HepG2 (cell line): ENCODE data around the gene COX6B1. TPM values are rescaled to one million over a fixed set of nuclear protein-coding genes. Genes with fewer than 3 reads are reported as not detected.

Experiments
- BCL6 ChIP-seq: IDR thresholded peaks from 2 replicates; pipeline ENCODE4 v1.6.1; 2016; ENCODE audit warnings: missing genetic modification reagents, missing compliant biosample characterization
- KDM6A ChIP-seq: IDR thresholded peaks from 2 replicates; pipeline ENCODE4 v1.6.1; 2016; ENCODE audit warnings: low read depth
- RBFOX2 ChIP-seq: fragments of 200-400 bp; formaldehyde crosslinking; IDR thresholded peaks from 2 replicates; pipeline ENCODE4 v1.6.1; 2017; ENCODE audit warnings: low read depth, mild to moderate bottlenecking, low read length
- SNAI1 ChIP-seq: sonication (generic); formaldehyde crosslinking; IDR thresholded peaks from 2 replicates; pipeline ENCODE4 v1.5.0; 2020; ENCODE audit warnings: mild to moderate bottlenecking, missing genetic modification reagents, borderline replicate concordance
- SOX6 ChIP-seq, 2 experiments: fragments of 450-650 bp in 1 of 2; sonication (generic) in 1 of 2; formaldehyde crosslinking in 1 of 2; IDR thresholded peaks; 2 replicates each; pipeline versions ENCODE4 v1.4.0 to v1.6.1; 2017 to 2020; ENCODE audit warnings: antibody characterized with exemption in 1 of 2, mild to moderate bottlenecking in 1 of 2, missing genetic modification reagents in 1 of 2
- TBX2 ChIP-seq: sonication (generic); formaldehyde crosslinking; IDR thresholded peaks from 2 replicates; pipeline ENCODE4 v1.5.0; 2020; ENCODE audit warnings: missing genetic modification reagents, mild to moderate bottlenecking, borderline replicate concordance
- THYN1 ChIP-seq: sonication (generic); formaldehyde crosslinking; IDR thresholded peaks from 2 replicates; pipeline ENCODE4 v1.8.1; 2023; ENCODE audit warnings: low read depth, mild to moderate bottlenecking, moderate library complexity, missing genetic modification reagents, borderline replicate concordance
- ZMYM2 ChIP-seq: sonication (generic); formaldehyde crosslinking; IDR thresholded peaks from 2 replicates; pipeline ENCODE4 v1.8.0; 2022; ENCODE audit warnings: mild to moderate bottlenecking, missing genetic modification reagents
- ZNF337 ChIP-seq: sonication (generic); formaldehyde crosslinking; IDR thresholded peaks from 2 replicates; pipeline ENCODE4 v1.5.1; 2020; ENCODE audit warnings: missing genetic modification reagents, low read depth, mild to moderate bottlenecking, borderline replicate concordance
- ZNF547 ChIP-seq: sonication (generic); formaldehyde crosslinking; IDR thresholded peaks from 2 replicates; pipeline ENCODE4 v1.5.1; 2020; ENCODE audit warnings: mild to moderate bottlenecking, missing genetic modification reagents
- ZNF619 ChIP-seq: sonication (generic); formaldehyde crosslinking; IDR thresholded peaks from 2 replicates; pipeline ENCODE4 v1.4.0; 2020; ENCODE audit warnings: mild to moderate bottlenecking, missing genetic modification reagents
- polyA plus RNA-seq, 8 experiments: library from polyadenylated mRNA; depleted of rRNA in 3 of 8; stranded (reverse) in 7 of 8; unstranded in 1 of 8; fragments of >200 nt; fragmentation: Illumina TruSeq in 4 of 8; extraction: Trizol in 4 of 8; gene quantifications; 2 replicates each; pipeline versions ENCODE4 v1.2.1 to v1.2.3, GENCODE V29; 2011 to 2016; ENCODE audit warnings: low read depth in 4 of 8, missing spikeins in 1 of 8, mixed read lengths in 1 of 8; ENCODE audit not compliant: insufficient read depth in 1 of 8
- total RNA-seq, 5 experiments: library from RNA; depleted of rRNA; stranded (reverse); fragments of >200 nt; fragmentation: Illumina TruSeq; extraction: Trizol; gene quantifications; 2 replicates each; pipeline ENCODE4 v1.2.3, GENCODE V29; 2016; ENCODE audit warnings: low read depth in 1 of 5
- TF ChIP-seq, protein P1 (sequence below): sonication (generic); formaldehyde crosslinking; IDR thresholded peaks from 2 replicates; pipeline ENCODE4 v1.4.0; 2020; ENCODE audit warnings: missing genetic modification reagents, borderline replicate concordance
- TF ChIP-seq, protein P2 (sequence below): sonication (generic); formaldehyde crosslinking; conservative IDR thresholded peaks from 2 replicates; pipeline ENCODE4 v1.4.0; 2020; ENCODE audit warnings: missing genetic modification reagents
- TF ChIP-seq, protein P3 (sequence below): sonication (generic); formaldehyde crosslinking; IDR thresholded peaks from 2 replicates; pipeline ENCODE4 v1.8.1; 2023; ENCODE audit warnings: mild to moderate bottlenecking, inconsistent platforms, moderate library complexity, missing genetic modification reagents, borderline replicate concordance
- TF ChIP-seq, protein P4 (sequence below): fragments of 450-650 bp; IDR thresholded peaks from 2 replicates; pipeline ENCODE4 v1.6.1; 2017; ENCODE audit warnings: mild to moderate bottlenecking
- TF ChIP-seq, protein P5 (sequence below): sonication (generic); formaldehyde crosslinking; IDR thresholded peaks from 2 replicates; pipeline ENCODE4 v1.8.0; 2022; ENCODE audit warnings: mild to moderate bottlenecking, missing genetic modification reagents, moderate library complexity

COX6B1 gene
- total and polyA plus RNA-seq, 2 of the 13 experiments (the other 11 are each of a cell fraction or from before 2014, with no cell fraction given) = 481 to 487 TPM

DNA sequence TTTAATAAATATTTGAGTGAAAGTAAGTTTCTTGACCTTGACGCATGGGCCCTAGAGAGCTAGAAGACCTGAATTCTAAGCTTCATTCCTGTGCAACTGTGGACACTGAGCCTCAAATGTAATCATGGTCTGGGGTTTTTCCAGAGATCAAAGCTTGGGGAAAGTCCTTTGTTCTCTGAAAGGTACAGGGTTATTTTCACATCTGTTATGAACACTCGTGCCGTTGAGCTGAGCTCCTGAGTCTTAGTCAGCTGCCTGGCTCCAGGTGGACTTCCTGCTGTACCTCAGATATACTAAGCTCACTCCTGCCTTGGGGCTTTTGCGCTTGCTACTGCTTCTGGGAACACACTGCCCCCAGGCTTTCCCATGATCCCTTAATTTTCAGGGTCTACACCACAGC lies 48.7 kb downstream of the COX6B1 start (continued):
- TF ChIP-seq, protein P1, sequence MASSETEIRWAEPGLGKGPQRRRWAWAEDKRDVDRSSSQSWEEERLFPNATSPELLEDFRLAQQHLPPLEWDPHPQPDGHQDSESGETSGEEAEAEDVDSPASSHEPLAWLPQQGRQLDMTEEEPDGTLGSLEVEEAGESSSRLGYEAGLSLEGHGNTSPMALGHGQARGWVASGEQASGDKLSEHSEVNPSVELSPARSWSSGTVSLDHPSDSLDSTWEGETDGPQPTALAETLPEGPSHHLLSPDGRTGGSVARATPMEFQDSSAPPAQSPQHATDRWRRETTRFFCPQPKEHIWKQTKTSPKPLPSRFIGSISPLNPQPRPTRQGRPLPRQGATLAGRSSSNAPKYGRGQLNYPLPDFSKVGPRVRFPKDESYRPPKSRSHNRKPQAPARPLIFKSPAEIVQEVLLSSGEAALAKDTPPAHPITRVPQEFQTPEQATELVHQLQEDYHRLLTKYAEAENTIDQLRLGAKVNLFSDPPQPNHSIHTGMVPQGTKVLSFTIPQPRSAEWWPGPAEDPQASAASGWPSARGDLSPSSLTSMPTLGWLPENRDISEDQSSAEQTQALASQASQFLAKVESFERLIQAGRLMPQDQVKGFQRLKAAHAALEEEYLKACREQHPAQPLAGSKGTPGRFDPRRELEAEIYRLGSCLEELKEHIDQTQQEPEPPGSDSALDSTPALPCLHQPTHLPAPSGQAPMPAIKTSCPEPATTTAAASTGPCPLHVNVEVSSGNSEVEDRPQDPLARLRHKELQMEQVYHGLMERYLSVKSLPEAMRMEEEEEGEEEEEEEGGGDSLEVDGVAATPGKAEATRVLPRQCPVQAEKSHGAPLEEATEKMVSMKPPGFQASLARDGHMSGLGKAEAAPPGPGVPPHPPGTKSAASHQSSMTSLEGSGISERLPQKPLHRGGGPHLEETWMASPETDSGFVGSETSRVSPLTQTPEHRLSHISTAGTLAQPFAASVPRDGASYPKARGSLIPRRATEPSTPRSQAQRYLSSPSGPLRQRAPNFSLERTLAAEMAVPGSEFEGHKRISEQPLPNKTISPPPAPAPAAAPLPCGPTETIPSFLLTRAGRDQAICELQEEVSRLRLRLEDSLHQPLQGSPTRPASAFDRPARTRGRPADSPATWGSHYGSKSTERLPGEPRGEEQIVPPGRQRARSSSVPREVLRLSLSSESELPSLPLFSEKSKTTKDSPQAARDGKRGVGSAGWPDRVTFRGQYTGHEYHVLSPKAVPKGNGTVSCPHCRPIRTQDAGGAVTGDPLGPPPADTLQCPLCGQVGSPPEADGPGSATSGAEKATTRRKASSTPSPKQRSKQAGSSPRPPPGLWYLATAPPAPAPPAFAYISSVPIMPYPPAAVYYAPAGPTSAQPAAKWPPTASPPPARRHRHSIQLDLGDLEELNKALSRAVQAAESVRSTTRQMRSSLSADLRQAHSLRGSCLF (CRISPR knock-in tag) = no peak
- no peak for TF ChIP-seq ZNF547 (CRISPR knock-in tag)
- TF ChIP-seq ZNF337 (CRISPR knock-in tag) = no peak
- no peak for TF ChIP-seq THYN1 (CRISPR knock-in tag)
- TF ChIP-seq SOX6 (IDR thresholded peaks at IDR 0.05) = no peak
- peak; percentile 87 for TF ChIP-seq SOX6 (CRISPR knock-in tag; IDR thresholded peaks at IDR 0.05)
- peak; percentile 64 for TF ChIP-seq BCL6 (CRISPR knock-in tag)
- TF ChIP-seq TBX2 (CRISPR knock-in tag) = peak; percentile 45; the same call in 1 of the 2 replicates
- TF ChIP-seq, protein P2, sequence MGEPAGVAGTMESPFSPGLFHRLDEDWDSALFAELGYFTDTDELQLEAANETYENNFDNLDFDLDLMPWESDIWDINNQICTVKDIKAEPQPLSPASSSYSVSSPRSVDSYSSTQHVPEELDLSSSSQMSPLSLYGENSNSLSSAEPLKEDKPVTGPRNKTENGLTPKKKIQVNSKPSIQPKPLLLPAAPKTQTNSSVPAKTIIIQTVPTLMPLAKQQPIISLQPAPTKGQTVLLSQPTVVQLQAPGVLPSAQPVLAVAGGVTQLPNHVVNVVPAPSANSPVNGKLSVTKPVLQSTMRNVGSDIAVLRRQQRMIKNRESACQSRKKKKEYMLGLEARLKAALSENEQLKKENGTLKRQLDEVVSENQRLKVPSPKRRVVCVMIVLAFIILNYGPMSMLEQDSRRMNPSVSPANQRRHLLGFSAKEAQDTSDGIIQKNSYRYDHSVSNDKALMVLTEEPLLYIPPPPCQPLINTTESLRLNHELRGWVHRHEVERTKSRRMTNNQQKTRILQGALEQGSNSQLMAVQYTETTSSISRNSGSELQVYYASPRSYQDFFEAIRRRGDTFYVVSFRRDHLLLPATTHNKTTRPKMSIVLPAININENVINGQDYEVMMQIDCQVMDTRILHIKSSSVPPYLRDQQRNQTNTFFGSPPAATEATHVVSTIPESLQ (CRISPR knock-in tag) = no peak
- 0 out of 2 replicates have a peak, but pooled peaks have one; percentile 25 for TF ChIP-seq ZMYM2
- TF ChIP-seq RBFOX2 = no peak
- TF ChIP-seq ZNF619 = 0 out of 2 replicates have a peak, but pooled peaks have one; percentile 22
- TF ChIP-seq, protein P3, sequence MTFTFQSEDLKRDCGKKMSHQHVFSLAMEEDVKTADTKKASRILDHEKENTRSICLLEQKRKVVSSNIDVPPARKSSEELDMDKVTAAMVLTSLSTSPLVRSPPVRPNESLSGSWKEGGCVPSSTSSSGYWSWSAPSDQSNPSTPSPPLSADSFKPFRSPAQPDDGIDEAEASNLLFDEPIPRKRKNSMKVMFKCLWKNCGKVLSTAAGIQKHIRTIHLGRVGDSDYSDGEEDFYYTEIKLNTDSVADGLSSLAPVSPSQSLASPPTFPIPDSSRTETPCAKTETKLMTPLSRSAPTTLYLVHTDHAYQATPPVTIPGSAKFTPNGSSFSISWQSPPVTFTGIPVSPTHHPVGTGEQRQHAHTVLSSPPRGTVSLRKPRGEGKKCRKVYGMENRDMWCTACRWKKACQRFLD (CRISPR knock-in tag) = no peak
- TF ChIP-seq KDM6A (CRISPR knock-in tag) = no peak
- TF ChIP-seq, protein P4, sequence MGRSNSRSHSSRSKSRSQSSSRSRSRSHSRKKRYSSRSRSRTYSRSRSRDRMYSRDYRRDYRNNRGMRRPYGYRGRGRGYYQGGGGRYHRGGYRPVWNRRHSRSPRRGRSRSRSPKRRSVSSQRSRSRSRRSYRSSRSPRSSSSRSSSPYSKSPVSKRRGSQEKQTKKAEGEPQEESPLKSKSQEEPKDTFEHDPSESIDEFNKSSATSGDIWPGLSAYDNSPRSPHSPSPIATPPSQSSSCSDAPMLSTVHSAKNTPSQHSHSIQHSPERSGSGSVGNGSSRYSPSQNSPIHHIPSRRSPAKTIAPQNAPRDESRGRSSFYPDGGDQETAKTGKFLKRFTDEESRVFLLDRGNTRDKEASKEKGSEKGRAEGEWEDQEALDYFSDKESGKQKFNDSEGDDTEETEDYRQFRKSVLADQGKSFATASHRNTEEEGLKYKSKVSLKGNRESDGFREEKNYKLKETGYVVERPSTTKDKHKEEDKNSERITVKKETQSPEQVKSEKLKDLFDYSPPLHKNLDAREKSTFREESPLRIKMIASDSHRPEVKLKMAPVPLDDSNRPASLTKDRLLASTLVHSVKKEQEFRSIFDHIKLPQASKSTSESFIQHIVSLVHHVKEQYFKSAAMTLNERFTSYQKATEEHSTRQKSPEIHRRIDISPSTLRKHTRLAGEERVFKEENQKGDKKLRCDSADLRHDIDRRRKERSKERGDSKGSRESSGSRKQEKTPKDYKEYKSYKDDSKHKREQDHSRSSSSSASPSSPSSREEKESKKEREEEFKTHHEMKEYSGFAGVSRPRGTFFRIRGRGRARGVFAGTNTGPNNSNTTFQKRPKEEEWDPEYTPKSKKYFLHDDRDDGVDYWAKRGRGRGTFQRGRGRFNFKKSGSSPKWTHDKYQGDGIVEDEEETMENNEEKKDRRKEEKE = no peak
- no peak for TF ChIP-seq SNAI1 (CRISPR knock-in tag)
- TF ChIP-seq, protein P5, sequence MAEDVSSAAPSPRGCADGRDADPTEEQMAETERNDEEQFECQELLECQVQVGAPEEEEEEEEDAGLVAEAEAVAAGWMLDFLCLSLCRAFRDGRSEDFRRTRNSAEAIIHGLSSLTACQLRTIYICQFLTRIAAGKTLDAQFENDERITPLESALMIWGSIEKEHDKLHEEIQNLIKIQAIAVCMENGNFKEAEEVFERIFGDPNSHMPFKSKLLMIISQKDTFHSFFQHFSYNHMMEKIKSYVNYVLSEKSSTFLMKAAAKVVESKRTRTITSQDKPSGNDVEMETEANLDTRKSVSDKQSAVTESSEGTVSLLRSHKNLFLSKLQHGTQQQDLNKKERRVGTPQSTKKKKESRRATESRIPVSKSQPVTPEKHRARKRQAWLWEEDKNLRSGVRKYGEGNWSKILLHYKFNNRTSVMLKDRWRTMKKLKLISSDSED (CRISPR knock-in tag) = no peak
